Measurements from ENCODE around the gene ZCCHC24.

GRCh38 chr10:79488336-79488735 is 42.9 kb upstream of the ZCCHC24 start:
- TF ChIP-seq CTCF (IDR thresholded peaks at IDR 0.05; ENCODE audit: low read length) (no peak), EZH2 (IDR thresholded peaks at IDR 0.05; ENCODE audit: borderline replicate concordance, low read length) (no peak)
